COLO829 (cell line): Measurements from ENCODE around the gene EOMES.

Experiments used
- DNase-seq: peaks from one replicate; pipeline ENCODE4 v3.0.0; 2012; ENCODE audit warnings: low spot score

EOMES gene

DNA sequence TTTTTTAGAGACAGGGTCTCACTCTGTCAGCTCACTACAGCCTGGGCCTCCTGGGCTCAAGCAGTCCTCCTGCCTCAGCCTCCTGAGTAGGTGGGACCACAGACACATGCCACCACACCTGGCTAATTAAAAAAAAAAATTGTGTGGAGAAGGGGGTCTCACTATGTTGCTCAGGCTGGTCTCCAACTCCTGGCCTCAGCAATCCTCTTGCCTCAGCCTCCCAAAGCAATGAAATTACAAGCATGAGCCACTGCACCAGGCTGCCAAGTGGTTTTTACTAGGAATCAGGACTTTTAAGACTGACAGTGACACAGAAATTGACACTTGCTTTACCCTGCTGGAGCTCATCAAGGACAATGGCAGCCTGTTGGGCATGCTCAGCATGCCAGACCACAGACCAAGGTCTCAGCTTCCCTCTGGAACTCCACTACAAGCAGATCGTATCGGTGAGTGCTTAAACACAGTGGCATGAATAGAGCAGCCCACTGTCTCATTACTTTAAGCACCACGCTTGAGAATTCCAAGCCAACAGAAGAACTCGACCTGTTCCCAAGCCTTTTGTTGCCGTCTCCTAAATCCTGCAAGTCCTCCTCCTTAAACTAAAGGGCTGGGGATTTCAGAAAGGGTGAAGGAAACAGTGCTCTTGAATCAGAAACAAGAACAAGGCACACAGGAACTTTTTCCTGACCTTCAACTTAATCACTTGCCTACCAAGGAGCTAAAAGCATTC is 41.4 kb downstream of the EOMES start:
- no peak for DNase-seq

DNA sequence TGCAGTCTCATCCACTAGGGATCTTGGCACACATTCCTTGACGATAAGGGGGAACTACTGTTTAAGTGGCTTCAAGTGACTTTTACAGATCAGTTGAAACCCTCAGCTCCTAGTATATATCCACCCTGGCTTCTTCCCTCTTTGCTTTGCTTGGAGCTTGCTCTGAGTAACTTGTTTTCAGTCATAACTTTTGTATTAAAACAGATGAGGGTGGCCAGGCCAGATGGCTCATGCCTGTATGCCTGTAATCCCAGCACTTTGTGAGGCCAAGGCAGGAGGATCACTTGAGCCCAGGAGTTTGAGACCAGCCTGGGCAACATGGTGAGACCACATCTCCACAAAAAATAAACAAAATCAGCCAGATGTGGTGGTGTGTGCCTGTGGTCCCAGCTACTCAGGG is 42.4 kb downstream of the EOMES start:
- no peak for DNase-seq

DNA sequence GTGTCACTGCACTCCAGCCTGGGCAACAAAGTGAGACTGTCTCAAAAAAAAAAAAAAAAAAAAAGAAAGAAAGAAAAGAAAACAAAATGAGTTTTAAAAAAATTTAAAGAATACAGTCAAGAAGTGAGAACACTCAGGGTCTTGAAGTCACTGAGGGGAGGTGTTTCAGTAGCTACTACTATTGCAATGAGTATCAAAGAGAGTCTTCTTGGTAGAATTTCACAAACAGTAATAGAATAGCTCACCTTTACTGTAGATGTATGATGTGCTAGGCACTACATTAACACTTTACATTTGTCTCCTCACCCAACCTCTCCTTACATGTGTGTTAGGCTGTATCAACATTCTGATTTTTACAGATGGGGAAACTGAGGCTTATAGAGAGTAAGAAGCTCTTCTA is 43.9 kb downstream of the EOMES start:
- DNase-seq = no peak

DNA sequence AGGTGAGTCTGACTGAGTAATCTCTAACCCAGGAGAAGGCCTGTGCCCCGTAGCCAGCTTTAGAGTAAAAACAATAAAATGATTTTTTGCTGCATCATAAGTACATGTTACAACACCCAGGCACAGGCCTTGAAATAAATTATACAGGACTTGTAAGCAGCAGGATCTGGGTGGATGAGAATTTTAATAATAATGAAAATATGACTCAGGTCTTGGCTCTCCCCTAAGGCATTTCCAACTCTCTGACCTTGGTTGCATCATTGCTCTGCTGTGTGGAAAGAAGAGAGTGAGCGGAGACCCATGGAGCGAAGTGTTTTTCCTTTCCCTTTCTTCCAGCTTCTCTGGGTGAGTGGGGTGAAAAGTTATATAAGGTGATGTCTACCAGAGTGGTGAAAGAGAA is 44.6 kb downstream of the EOMES start:
- DNase-seq = no peak

DNA sequence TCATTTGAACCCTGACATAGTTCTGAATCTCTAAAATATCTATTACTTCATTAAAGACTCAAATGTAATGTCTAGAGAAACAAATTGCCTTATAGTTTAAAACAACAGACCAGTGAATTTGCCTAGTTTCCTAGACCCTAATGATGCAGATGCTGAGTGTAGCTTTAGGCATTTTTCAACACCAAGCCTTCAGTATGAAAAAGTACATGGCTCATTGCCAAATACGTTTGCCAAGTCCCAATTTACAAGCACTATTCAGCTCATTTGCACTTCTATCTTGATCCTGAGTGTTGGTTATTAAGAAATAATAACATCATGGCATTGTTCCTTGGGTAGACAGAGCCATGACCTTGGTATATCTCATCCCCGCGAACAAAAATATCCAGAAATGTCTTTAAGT is 46.8 kb downstream of the EOMES start:
- DNase-seq = no peak

DNA sequence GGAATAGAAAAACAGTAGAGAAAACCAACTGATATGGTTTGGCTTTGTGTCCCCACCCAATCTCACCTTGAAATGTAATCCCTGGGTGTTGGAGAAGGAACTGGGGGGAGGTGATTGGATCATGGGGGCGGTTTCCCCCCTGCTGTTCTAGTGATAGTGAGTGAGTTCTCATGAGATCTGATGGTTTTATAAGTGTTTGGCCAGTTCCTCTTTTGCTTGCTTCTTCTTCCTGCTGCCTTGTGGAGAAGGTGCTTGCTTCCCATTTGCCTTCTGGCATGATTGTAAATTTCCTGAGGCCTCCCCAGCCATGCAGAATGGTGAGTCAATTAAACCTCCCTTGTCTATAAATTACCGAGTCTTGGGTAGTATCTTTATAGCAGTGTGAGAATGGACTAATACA is 48.4 kb downstream of the EOMES start:
- no peak for DNase-seq

DNA sequence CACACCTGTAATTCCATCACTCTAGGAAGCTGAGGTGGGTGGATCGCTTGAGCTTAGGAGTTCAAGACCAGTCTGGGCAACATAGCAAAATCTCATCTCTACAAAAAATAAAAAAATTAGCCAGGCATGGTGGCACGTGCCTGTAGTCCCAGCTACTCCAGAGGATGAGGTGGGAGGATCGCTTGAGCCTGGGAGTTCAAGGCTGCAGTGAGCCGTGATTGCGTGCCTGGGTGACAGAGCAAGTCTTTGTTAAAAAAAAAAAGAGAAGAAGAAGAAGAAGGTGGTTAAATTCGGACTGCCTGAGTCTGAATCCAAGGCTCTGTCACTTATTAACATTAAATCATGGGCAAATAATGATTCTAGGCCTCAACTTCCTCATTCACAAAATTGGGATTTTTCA is 51.0 kb downstream of the EOMES start:
- DNase-seq = no peak

DNA sequence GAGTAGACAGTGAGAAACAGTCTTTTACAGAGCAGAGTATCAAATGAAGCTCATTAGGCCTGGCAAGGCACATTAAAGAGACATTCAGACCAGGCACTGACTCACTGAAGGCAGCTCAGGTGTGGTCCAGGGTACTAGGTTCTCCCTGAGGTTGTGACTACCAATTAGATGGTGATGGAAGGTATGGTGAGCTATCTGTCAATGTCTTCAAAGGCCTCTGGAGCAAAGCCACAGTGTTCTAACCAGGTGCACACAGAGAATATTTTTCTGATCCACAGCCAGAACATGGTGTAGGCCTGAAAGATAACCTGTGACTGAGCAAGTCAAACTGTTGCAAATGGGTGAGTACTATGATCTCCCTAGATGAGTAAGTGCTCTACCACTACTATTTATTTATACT is 51.5 kb downstream of the EOMES start:
- no peak for DNase-seq

DNA sequence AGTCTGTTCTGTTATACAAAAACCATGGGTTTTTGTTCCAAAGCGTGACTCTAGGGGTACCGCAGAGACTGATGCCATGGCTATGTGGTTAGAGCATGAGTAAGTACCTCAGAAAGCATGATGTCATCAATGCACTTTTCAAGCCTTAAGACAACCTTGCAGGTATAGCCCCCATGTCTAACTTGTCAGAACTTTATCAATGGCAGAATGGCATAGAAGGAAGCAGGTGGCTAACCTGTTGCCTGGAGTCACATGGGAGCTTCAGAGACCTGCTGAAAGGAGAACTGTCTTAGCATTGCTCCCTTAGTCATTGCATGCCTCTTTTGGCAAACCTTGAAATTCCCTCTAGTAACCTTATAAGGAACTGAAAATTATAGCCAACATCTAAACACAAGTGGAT is 52.5 kb downstream of the EOMES start:
- DNase-seq = no peak

DNA sequence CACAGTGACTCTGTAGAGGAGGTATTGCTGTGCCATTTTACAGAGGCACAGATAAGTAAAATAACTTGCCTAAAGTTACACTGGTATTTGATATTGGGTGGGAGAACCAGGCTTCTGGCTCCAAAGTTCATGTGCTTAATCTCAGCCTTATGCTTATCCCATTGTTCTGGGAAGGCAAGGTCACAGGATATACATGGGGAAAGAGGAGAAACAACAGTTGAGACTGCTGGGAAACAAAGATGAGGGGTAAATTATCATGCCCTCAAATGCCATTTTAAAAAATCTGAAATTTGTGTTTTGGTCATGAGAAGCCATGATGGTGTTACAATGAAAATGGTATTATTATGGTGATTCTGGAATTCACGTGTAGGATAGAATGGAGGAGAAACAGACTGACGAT is 54.4 kb downstream of the EOMES start:
- no peak for DNase-seq

DNA sequence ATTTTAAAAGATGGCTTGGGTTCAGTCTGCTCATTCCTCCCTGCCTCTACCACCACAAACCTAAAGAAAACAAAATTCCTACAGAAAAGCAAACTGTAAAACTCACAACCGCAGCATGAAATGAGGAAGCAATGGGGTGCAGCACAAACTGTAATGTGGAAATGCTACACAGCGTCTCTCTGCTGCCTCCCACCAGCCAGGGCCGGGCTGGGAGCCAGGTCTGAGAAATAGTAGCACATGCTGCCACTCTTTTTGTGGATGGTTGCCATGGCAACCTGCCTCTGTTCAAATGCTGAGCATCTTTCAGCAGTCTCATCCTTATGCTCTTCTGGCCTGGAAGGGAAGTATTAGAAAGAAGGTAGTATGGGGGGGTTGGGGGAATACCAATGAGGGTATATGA is 55.4 kb downstream of the EOMES start:
- no peak for DNase-seq

DNA sequence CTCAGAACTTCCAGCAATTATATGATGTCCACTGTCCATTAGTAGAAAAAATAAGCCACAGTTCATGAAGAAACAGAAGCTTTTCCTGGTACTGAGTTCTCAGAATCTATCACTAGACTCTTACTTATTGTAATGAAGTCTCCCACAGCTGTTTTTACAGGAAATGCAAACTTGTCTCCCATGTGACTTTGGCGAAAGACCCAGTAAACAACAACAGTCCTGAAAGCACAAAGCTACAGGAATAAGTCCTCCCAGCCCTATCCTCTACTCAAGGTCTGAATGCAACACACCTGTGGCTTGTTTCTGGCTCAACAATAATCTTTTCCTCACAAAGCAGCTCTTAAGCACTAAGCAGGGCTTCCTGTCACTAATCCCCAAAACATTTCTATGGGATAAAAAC is 55.9 kb downstream of the EOMES start:
- DNase-seq = no peak
